NCI-H510A (cell line): ENCODE results near the gene AFF4.
"Not testable (repeated sequence)": the region's sequence is repeated elsewhere in the genome, so short reads cannot be mapped to it uniquely, and the experiment has no call there.

Source experiments
- DNase-seq: peaks from one replicate; lab custom pipeline; 2025; lab: John Stamatoyannopoulos, UW

The AFF4 gene

DNA sequence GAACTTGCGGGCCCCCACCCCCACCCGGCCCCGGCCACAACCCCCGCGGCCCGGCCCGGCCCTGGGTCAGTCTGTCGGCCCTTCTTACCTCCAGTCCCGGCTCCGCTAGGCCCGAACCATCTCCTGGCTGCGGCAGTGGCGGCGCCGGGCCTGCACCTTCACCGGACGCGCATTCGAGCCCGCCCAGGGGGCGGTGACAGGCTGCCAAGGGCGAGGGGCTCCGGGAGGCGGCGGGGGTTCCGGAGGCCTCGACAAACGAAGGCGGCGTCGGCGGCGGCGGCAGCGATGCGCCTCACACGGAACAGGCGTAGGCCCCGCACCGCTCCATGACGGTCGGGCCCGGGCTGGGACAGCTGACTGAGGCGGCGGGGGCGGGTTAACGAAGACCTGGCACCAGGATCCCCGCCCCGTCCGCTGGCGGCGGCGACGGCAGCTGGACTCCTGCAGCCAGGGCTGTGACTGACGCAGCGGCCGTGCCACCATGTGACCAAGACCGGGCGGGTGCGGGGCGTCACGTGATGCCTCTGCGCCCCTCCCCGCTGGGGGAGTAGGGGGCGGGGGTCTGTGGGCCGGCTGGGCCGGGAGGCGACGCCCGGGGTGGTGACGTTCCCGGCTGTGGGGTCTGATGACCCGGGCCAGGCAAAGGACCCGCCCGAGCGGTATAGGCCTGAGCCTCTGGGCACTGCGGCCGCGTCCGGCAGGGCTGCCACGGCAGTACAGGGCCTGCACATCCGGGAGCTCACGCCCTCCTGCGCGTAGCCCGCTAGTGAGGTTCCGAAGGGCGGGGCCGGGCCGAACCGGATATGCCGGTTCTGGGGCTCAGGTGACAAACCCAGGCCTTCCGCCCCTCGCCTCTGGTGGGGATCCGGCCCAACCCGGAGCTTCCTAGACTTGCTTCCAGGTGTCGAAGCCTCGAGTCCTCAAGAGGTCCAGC lies at the start of gene AFF4:
TSS of gene AFF4 (minus strand) at position 464 of the 934 bp plus-strand sequence. CDS start 26,445 bp downstream, outside the sequence.
- peak; percentile 77 for DNase-seq

DNA sequence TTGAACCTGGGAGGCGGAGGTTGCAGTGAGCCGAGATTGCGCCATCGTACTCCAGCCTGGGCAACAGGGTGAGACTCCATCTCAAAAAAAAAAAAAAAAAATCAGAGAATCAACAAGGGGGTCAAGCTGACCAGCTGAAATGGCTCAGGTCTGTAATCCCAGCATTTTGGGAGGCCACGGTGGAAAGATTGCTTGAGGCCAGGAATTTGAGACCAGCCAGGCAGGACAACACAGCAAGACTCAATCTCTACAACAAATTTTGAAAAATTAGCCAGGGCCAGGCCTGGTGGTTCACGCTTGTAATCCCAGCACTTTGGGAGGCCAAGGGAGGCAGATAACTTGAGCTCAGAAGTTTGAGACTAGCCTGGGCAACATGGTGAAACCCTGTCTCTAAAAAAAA lies 45.0 kb upstream of the AFF4 start:
- not testable (repeated sequence) for DNase-seq

DNA sequence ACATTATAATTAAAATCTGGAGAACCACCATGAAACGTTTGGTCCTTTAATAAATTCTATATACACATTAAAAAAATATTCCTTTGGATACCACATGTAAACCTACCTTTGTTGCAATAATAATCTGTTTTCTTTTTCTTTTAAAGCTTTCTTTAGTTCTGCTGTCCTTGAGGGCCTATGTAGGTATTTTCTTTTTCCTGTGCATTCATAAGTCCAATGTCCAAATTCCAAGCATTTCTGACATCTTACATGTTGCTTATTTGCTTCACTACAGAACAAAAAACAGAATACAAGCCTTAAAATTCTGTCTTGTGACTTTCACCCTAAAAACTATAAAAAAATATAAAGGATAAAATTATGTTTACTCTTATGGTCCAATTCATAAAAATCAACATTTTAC lies 43.2 kb upstream of the AFF4 start:
- DNase-seq: no peak

GRCh38 chr5:132999246-132999645 lies 35.8 kb upstream of the AFF4 start:
- no peak for DNase-seq

- no peak for DNase-seq
These were observed 35.1 kb upstream of the AFF4 start for GRCh38 chr5:132998556-132998955.

DNA sequence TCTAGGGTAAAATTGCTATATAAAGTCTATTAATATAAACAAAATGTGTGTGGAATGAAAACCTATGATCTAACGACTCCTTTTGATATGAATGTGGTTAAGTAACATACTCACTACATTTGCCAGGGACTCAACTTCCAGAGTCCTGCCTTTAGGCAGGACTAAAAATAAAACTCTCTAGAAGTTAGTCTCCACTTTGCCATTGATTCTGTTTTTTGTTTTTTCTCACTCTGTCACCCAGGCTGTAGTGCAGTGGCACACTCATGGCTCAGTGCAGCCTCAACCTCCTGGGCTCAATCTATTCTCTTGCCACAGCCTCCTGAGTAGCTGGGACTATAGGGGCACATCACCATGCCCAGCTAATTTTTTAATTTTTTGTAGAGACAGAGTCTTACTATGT lies 32.9 kb upstream of the AFF4 start:
- DNase-seq: no peak

DNA sequence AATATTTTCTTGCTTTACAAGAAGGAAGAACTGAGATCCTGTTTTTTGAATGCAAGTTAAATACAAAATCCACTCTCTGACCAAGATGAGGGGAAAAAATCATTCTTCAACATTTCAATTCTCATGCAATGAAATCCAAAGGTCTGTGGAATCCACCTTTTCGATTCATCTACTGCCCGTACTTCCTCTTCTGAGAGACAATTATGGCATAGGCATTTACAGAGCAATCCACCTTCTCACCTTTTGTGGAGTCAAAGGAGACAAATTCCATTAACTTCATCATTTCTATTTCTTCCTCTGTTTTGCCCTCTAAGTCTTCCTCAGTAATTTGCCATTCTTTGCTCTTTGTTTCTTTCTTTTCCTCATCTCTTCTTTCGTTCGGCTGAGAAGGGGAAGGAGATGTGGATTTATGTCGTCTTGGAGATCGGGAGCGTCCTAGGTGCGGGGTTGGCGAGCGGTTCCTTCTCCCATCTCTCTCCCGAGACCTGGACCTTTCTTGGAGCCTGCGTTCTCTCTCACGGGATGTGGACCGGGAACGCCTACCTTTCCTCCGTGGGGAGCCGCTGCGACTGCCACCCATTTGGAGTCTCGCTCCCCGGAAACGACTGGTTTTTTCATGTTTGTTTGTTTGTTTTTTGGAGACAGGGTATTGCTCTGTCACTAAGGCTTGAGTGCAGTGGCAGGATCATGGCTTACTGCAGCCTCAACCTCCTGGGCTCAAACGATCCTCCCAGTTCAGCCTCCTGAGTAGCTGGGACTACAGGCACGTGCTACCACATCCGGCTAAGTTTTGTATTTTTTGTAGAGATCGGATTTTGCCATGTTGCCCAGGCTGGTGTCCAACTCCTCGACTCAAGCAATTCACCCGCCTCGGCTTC lies 24.3 kb upstream of the AFF4 start:
- no peak for DNase-seq

DNA sequence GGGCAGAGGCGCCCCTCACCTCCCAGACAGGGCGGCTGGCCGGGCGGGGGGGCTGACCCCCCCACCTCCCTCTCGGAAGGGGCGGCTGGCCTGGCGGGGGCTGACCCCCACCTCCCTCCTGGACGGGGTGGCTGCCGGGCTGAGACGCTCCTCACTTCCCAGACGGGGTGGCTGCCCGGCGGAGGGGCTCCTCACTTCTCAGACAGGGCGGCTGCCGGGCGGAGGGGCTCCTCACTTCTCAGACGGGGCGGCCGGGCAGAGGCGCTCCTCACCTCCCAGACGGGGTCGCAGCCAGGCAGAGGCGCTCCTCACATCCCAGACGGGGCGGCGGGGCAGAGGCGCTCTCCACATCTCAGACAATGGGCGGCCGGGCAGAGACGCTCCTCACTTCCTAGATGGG lies 19.5 kb upstream of the AFF4 start:
- DNase-seq: not testable (repeated sequence)

DNA sequence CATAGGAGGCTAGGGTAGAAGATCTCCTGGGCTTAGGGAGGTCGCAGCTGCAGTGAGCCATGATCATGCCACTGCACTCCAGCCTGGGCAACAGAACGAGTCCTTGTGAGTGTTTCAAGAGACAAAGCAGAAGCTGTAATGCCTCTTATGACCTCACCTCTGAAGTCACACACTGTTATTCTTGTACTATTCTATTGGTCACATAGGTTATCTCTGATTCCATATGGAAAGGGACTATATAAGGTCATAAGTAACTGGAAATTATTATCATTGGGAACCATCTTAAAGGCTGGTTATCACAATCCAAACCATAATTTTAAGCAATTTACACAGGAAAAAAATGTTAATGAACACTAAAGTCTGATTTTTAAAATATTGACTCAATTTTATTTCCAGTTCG lies 17.9 kb upstream of the AFF4 start:
- DNase-seq: no peak

GRCh38 chr5:132979976-132980375 lies 16.5 kb upstream of the AFF4 start:
- DNase-seq: no peak

GRCh38 chr5:132979367-132979940 lies 16.0 kb upstream of the AFF4 start:
- DNase-seq: no peak

DNA sequence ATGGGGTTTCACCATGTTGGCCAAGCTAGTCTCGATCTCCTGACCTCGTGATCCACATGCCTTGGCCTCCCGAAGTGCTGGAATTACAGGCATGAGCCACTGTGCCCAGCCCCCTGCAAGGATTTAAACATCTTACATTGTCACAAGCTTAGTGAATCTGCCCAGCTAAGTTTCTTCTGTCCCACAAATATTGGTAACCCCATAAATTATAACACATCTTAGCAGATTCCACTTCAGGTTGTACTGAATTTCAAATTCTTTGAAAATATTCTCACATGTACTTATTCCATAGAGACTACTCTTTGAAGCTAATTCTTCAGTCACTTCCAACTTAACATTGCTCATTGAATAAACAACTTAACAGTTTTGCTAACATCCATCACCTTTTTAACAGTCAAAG lies 13.4 kb upstream of the AFF4 start:
- DNase-seq: no peak

- not testable (repeated sequence) for DNase-seq
These were observed 9.0 kb upstream of the AFF4 start for GRCh38 chr5:132972436-132972828.

- DNase-seq: no peak
These were observed 8.3 kb upstream of the AFF4 start for GRCh38 chr5:132971483-132972435.

GRCh38 chr5:132965120-132965519 lies 1.7 kb upstream of the AFF4 start:
- no peak for DNase-seq

- DNase-seq: peak; percentile 5
These were observed 909 bp downstream of the AFF4 start for GRCh38 chr5:132962429-132963021.

- DNase-seq: no peak
These were observed 1.5 kb downstream of the AFF4 start for GRCh38 chr5:132961887-132962286.

GRCh38 chr5:132961123-132961815 lies 2.2 kb downstream of the AFF4 start:
- not testable (repeated sequence) for DNase-seq

GRCh38 chr5:132956166-132956799 lies 7.2 kb downstream of the AFF4 start:
- not testable (repeated sequence) for DNase-seq

- DNase-seq: no peak
These were observed 9.7 kb downstream of the AFF4 start for GRCh38 chr5:132953710-132954109.
